Activated naive CD4-positive, alpha-beta T cell treated with anti-CD3 and anti-CD28 coated beads, Interleukin-2, amount 50 U/mL, for 16 hours (primary cell): ENCODE measurements around the gene CHP2.
"Not testable (repeated sequence)": the region's sequence is repeated elsewhere in the genome, so short reads cannot be mapped to it uniquely, and the experiment has no call there.

ENCODE experiments used
- DNase-seq: peaks from one replicate; pipeline ENCODE4 v3.0.0-alpha.2; 2020

Gene CHP2

DNA sequence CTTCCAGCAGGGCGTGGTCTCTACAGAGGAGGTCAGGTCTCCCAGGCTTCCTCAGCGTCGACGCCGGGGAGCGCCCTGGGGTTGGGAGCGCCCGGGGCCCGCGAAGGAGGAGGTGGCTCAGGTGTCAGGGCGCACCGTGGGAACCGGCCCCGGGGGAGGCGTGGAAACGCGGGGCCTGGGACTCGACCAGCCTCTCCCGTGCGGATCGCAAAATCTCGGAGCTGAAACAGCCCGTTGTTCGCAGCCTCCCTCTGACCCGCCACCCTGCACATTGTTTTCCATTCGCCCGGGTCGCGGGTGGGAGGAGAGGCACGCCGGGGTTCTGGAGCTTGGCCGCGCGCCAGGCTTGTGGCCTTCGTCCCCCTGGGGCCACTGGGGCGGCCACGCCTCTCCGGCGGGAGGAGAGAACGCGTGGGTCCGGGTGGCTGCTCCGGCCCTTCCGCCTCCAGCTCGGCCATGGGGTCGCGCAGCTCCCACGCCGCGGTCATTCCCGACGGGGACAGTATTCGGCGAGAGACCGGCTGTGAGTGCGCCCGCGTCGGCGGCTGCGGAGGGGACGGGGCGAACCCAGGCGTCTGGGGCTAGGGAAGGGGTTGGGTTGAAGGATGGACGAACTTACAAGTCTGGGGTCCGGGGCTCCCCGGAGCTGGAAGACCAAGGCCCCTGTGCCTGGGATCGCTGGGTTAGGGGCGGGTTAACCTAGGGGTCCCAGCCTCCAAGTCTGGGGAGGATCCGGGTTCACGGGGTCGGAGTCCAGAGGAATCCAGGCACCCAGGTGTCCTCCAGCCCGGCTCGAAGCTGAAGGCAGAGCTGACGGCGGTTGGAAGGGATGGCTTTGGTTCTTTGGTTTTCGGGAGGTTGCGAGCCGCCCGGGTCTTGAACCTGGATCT, at the start of gene CHP2:
Gene CHP2 (plus strand): TSS at position 433 of the 890 bp plus-strand sequence. CDS start 24 bp downstream, at position 457.
- DNase-seq: no peak

DNA sequence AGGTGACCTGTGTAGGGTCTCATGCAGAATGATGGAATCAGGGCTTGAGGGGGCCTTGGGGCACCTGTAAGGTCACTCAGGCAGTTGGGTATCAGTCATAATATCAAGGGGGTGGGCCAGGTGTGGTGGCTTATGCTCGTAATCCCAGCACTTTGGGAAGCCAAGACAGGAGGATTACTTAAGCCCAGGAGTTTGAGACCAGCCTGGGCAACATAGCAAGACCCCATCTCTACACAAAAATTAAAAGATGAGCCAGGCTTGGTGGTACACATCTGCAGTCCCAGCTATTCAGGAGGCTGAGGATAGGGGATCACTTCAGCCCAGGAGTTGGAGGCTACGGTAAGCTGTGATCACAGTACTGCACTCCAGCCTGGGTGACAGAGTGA, 49.3 kb upstream of the CHP2 start:
- no peak for DNase-seq

DNA sequence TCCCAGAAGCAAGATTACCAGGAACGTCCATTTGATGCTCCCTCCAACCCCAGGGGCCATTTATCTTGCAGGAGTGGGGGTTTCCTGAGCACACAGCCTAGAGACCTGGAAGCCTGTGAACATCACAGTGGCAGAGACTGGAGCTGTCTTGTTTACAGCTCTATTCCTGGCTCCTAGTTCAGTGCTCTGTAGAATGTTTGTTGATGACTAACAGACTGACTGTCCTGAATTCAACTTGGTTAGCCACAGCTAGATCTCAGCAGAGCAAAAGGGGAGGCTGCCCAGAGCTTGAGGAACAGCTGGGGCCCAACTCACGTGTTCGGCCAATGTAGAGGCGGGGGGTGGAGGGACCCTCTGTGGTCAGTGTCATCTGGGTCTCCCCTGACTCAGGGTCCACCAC, 48.4 kb upstream of the CHP2 start:
- no peak for DNase-seq

DNA sequence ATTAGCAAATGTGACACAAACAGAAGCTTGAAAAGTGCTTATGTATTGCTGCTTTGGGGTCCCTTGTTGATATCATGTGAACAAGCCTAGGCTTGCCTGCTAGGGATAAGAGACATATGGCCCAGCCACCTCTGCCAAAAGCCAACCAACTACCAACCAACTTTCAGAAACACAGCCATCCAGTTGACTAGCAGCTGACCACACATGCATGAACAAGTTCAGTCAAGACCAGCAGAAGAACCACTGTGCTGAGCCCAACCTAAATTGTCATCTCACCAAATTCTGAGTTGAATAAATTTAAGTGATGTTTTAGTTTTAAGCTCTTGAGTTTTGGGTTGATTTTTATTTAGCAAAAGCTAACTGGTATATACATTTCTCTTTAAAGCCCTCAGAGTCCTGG, 45.3 kb upstream of the CHP2 start:
- DNase-seq: no peak

DNA sequence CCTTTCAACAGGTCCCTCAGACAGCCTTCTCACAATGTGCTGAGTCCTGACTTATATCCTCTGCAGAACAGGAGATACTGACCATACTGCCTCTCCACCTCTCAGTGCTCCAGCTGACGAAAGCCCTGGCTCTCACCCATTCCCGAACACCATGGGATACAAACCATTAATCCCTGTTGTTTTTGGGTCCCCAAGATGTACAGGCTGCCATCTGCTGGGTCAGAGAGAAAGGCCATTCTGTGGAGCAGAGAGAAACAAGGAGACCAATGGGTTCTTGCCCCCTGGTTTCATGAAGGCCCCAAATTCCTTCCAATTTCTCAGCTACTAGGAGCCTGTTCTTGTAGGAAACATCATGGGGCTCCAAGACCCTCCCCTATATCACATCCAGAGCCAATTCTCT, 44.8 kb upstream of the CHP2 start:
- no peak for DNase-seq

DNA sequence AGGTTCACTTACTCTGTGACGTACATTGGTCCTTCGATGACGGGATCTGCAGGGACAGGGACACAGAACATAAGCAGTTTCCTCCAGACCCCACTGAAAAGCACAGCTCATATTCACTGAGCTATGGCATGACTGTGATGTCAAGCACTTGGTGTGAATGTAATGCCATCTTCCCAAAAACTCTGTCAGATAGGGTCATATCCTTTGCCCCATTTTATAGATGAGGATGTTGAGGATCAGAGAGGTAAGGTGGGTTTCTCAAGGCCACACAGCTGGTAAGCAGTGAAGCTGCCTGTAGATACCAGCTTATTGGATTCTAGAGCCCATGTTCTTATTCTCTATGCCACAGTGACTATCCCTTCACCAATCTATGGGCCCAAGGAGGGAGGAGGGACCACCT, 44.3 kb upstream of the CHP2 start:
- DNase-seq: no peak

DNA sequence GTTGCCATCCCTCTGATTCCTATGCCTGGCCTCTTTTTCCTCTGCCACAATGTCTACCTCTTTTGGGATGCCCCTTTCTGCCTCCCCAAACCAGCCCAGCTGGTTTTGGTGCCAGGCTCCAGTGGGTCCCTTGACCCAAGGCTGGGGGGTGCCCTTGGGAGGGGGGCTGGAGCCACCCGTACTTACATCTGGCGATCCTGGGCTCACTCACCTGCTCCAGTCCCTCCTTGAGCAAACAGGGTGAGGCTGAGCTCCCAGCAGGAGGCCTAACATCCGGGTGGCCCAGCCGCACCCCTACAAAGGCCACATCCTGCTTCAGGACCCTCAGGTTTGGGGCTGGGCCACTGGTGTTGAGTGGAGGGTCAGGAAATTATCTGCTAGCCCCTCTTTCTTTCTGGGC, 43.0 kb upstream of the CHP2 start:
- no peak for DNase-seq

DNA sequence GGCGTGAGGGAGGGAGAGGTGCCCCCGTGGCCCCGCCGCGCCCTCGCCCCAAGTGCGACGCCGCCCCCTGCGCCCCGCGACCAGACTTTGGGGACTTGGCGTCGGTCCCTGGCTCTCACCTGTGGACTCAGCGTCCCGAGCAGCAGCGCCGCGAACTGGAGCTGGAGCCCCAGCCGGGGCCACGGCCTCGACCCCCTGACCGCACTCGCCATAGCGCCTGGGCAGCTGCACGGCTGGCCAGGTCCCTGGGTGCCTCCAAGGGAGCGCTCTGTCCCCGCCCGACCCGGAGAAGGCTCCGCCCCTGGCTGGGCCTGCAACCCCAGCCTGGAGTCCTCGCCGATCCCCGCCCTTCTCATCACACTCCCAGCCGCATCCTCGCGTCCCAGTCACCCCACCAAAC, 41.9 kb upstream of the CHP2 start, which contains the start of gene ERN2:
Gene ERN2 (minus strand): TSS at position 247 of the 400 bp plus-strand sequence. CDS start 35 bp downstream, at position 212.
- DNase-seq: no peak

DNA sequence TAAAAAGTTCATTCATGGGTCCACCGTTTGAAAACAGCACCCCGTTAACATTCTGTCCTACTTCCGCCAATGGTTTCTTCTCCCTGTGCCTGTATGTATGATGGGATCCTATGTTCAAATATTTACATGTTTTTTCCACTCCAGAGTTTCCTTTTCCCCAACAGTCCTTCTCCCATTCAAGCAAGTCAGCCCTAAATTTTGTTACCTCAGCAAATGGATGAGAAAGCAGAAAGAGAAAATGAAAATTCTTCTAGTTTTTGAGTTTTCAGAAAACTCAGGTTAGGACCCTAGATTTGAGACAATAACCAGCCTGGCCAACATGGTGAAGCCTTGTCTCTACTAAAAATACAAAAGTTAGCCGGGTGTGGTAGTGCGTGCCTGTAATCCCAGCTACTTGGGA, 38.3 kb upstream of the CHP2 start:
- no peak for DNase-seq

DNA sequence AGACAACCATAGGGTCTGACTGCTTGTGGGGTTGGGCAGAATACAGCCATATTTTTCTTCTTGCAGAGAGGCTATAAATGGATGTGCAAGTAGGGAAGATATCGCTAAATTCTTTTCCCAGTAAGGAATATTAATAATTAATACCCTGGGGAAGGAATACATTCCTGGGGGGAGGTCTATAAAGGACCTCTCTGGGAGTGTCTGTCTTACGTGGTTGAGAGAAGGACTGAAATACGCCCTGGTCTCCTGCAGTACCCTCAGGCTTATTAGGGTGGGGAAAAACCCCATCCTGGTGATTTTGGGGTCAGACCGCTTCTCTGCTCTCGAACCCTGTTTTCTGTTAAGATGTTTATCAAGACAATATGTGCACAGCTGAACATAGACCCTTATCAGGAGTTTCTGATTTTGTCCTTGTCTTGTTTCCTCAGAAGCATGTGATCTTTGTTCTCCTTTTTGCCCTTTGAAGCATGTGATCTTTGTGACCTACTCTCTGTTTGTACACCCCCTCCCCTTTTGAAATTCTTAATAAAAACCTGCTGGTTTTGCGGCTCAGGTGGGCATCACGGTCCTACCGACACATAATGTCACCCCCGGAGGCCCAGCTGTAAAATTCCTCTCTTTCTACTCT, 32.1 kb upstream of the CHP2 start:
- DNase-seq: not testable (repeated sequence)

DNA sequence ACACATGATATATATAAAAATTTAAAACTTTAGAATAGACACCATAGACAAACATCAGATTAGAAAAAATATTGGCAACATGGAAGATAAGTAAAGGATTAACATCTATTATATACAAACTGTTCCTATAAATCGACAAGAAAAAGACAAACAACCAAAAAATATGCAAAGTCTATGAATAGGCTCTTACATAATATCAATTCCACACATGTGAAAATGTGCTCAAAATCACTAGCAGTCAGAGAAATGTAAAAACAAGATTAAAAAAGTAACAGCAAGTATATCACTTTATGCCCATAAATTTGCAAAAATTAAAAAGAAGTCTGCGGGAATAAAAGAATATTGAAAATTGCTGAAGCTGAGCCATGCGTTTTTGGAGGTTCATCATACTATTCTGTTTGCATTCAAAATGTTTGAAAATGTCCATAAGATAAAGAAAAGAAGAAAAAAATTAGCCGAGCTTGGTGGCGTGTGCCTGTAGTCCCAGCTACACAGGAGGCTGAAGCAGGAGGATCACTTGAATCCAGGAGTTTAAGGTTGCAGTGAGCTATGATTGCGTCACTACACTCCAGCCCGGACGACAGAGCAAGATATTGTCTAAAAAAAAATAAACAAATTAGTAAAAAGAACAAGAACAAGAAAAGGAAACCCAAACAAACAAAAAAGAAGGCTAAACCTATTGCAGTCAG, 30.6 kb upstream of the CHP2 start:
- no peak for DNase-seq

DNA sequence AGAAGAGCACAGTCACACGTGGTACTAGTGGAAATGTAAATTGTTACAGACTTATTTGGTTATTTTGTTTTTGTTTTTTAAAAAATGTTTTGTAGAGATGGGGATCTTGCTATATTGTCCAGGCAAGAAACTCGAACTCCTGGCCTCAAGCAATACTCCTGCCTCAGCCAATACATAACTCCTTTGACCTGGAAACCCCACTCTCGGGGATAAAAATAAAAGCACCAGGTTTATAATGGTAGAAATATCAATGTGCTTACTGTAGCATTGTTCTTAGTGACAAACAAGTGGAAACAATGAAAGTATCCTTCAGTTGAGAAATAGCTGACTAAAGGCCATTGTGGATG, 30.1 kb upstream of the CHP2 start:
- DNase-seq: no peak

DNA sequence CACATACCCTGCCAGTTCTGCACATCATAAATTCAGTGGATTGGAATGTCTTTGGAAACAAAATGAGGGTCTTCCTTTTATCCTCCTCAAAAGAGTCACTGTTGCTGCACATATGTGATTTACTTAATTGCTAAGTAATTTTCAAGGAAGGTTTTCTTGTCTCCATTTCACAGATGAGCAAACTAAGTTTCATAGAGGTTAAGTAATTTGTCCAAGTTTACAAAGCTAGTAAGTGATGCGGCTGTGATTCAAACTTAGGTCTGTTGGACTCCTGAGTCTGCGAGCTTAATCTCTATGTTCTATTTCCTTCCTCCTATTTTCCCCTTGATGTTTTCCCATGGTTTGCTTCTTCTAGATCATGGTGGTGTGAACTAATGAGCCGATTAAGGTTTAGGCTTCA, 28.1 kb upstream of the CHP2 start:
- no peak for DNase-seq

DNA sequence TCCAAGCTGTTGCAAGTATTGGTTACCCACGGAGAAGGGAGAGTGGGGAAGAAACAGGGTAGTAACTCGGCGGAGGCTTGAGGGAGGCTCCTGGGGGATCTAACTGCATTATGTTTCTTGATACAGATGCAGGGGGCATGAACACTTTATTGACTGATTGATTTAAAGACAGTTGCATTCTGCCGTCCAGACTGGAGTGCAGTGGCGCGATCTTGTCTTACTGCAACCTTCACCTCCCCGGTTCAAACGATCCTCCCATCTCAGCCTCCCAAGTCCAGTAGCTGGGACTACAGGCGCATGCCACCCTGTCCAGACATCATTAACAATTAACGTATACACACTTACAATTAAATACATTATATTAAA, 26.7 kb upstream of the CHP2 start:
- no peak for DNase-seq

DNA sequence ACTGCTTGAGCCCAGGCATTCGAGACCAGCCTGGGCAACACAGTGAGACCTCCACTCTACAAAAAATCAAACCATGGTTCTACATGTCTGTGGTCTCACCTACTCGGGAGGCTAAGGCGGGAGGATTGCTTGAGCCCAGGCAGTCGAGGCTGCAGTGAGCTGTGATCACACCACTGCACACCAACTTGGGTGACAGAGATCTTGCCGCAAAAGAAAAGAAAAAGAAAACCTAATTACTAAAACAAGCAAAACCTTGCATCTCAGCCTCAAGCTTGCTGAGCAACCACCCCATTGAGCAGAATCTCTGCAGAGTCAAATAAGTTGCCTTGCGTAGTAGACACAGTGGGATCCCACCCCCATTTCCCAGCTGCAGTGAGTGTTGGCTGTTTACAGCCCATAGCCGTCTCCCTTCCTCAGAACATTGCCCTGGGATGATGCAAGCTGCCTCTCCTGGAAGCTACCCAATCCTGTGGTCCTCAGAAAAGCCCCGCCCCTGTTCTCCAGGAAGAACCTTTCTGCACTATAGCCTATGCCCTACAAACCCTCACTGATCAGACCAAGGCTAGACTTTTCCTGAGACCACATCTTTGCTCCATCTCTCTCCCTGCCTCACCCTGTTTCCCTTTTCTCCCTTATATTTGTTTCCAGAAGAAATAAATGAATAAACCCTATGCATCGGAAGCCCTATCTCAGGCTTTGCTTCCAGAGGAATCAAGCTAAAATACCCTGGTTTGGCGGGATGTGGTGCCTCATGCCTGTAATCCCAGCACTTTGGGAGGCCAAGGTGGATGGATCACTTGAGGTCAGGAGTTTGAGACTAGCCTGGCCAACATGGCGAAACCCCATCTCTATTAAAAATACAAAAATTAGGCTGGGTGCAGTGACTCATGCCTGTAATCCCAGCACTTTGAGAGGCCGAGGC, 25.1 kb upstream of the CHP2 start:
- DNase-seq: no peak

DNA sequence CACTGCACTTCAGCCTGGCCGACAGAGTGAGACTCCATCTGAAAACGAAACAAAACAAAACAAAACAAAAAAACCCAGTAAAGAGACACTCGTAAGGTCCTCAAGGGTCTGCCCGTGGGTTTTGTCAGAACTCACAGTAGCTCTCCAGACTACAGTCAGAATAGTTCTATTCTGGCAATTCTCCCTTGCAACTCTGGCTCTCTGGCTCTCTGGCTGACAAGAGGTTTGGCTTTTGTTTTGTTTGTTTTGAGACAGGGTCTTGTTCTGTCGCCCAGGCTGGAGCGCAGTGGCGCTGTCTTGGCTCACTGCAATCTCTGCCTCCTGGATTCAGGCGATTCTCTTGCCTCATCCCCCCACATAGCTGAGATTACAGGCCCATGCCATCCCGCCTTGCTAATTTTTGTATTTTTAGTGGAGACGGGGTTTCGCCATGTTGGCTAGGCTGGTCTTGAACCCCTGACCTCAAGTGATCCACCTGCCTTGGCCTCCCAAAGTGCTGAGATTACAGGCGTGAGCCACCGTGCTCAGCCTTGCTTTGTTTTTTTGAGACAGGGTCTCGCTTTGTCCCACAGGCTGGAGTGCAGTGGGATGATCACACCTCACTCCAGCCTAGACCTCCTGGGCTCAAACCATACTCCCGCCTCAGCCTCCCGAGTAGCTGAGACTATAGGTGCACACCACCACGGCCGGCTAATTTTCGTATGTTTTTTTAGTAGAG, 20.5 kb upstream of the CHP2 start:
- DNase-seq: no peak

DNA sequence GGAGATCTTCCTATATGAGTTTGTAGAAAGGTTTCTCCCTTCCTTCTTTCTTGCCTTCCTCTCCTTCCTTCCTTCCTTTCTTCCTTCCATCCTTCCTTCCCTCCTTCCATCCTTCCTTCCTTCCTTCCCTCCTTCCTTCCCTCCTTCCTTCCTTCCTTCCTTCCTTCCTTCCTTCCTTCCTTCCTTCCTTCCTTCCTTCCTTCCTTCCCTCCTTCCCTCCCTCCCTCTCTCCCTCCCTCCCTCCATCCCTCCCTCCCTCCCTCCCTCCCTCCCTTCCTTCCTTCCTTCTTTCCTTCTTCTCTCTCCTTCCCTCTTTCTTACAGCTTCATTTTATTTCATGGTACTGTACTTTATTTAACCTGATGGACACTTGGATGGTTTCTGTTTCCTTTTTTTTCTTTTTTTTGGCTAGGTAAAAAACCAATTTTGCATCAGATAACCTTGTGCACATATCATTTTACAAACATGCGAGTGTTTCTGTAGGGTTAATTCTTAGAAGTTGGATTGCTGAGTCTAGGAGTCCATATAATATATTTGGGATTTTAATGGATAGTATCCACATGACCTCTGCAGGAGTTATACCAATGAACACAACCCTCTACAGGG, 17.3 kb upstream of the CHP2 start:
- not testable (repeated sequence) for DNase-seq

DNA sequence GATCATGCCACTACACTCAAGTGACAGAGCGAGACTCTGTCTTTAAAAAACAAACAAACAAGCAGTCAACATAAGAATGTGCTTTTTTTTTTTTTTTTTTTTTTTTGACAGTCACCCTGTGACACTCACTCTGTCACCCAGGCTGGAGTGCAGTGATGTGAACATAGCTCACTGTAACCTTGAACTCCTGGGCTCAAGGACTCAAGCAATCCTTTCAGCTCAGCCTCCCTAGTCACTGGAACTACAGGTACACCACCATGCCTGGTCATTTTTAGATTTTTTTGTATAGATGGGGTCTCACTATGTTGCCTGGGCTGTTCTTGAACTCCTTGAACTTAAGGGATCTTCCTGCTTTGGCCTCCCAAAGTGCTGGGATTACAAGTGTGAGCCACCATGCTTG, 15.3 kb upstream of the CHP2 start:
- no peak for DNase-seq

DNA sequence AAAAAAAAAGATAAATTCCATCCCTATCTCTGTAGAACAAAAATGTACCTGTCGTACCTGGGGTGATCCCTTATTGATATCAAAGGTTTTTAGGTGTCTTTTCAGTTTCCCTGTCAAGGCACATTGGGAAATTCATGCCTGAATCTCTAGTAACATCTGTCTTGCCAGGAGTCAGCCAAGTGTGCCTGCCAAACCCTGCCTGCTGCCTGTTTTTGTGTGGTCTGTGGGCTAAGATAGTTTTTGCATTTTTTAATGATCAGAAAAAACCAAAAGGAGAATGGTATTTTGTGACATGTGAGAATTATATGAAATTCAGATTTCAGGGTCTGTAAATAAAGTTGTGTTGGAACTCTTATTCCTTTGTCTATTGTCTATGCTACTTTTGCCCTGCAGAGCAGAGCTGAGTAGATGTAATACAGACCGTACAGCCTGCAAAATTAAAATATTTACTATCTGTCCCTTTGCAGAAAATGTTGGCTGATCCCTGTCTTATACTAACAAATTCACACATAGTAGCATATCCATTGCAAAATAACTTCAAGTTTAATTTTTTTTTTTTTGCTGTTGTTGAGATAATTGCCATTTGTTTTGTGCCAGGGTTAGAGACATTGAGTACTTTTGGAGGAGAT, 13.0 kb upstream of the CHP2 start:
- no peak for DNase-seq

DNA sequence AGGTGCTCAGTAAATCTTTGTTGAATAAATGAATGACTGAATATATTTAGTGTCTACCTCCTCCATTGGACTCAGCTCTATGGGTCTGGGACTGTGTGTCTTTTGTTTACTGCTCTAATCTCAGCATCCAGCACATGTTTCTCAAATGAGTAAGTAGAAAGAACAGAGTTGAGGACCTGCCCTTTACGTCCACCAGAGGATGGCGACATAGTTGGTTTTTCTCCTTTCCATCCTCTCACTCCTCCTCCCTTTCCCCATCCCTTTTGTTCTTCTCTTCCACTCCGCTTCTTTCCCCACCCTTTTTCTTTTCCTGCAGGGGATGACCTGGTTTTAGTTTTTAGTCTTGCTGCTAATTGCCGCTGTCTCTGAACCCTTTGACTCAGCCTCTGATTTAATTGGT, 12.1 kb upstream of the CHP2 start:
- DNase-seq: no peak

DNA sequence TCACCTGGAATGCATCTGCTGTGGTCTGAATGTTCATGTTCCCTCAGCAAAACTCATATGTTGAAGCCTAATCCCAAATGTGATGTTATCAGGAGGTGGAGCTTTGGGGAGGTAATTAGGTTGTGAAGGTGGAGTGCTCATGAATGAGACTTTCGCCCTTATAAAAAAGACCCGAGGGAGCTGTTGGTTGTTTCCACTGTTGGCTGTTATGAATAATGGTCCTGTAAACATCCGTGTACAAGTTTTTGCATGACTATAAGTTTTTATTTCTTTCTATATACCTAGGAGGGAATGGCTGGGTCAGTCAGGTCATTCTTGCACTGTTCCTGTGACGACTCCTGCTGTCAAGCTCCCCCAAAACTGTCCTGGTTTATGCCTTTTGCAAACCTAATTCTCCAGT, 9.6 kb upstream of the CHP2 start:
- no peak for DNase-seq
